AG09309 (cell line): Measurements from ENCODE around the gene CCR2.
"Not testable (repeated sequence)": the region's sequence is repeated elsewhere in the genome, so short reads cannot be mapped to it uniquely, and the experiment has no call there.

Source experiments
- DNase-seq: peaks from one replicate; pipeline ENCODE4 v3.0.0-alpha.2; 2010; ENCODE audit warnings: low read depth
- H3K4me3 ChIP-seq: 2 replicates; pipeline ENCODE4 v1.5.1; 2011; ENCODE audit warnings: mild to moderate bottlenecking, low read depth, low read length, moderate library complexity; ENCODE audit not compliant: control insufficient read depth
- TF ChIP-seq, protein P1 (sequence below): IDR thresholded peaks from 2 replicates; pipeline ENCODE4 v1.5.1; 2011; ENCODE audit warnings: mild to moderate bottlenecking, low read depth, low read length, inconsistent platforms; ENCODE audit not compliant: insufficient read depth, control insufficient read depth; ENCODE audit errors: missing control alignments

CCR2 gene

DNA sequence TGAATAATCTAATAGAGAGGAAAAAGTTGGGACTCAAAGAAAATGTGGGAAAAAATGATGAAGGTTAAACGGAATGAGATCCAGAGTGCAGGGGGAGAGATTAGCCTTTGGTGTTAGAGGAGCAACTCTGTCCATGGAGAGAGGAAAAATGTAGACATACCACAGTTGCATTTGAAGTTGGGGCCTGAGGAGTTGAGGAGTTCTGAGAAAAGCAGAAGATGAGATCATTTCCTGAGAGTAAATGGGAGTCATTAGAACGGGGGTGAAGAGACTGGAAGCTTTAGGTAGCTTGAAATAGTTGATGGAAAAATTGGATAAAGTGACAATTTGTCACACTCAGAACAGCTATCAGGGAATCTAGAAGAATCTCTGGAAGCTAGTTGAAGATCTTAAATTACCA is 45.6 kb downstream of the CCR2 start:
- no peak overlapping the region for H3K4me3 ChIP-seq
- DNase-seq, result no peak
- TF ChIP-seq, protein P1, sequence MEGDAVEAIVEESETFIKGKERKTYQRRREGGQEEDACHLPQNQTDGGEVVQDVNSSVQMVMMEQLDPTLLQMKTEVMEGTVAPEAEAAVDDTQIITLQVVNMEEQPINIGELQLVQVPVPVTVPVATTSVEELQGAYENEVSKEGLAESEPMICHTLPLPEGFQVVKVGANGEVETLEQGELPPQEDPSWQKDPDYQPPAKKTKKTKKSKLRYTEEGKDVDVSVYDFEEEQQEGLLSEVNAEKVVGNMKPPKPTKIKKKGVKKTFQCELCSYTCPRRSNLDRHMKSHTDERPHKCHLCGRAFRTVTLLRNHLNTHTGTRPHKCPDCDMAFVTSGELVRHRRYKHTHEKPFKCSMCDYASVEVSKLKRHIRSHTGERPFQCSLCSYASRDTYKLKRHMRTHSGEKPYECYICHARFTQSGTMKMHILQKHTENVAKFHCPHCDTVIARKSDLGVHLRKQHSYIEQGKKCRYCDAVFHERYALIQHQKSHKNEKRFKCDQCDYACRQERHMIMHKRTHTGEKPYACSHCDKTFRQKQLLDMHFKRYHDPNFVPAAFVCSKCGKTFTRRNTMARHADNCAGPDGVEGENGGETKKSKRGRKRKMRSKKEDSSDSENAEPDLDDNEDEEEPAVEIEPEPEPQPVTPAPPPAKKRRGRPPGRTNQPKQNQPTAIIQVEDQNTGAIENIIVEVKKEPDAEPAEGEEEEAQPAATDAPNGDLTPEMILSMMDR, result no peak

DNA sequence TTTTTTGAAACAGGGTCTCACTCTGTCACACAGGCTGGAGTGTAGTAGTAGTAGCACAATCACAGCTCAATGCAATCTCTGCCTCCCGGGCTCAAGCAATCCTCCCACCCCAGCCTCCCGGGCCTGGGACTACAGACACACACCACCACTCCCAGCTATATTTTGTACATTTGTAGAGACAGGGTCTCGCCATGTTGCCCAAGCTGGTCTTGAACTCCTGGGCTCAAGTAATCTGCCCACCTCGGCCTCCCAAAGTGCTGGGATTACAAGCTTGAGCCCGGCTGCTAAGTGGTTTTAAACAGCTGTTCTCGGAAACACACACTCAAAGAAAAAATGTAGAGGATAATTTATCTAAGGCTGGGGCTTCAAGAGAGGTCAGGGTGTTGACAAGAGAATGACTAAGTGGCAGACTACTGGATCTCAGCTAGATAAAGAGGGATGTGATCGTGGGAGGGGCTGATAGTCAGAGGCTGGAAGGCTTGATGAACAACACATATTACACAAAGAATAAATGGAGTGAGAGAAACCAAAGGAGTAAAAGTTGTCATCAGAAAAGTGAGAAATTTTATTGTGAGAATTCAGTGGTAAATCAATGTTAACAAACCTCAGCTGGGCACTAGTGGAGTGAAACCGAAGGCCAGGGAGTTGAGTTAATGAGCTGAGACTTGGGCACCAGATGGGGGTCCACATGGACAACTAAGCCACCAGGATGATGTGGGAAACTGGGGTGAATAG is 46.3 kb downstream of the CCR2 start:
- H3K4me3 ChIP-seq, result no peak overlapping the region
- TF ChIP-seq, protein P1, result no peak
- no peak for DNase-seq

DNA sequence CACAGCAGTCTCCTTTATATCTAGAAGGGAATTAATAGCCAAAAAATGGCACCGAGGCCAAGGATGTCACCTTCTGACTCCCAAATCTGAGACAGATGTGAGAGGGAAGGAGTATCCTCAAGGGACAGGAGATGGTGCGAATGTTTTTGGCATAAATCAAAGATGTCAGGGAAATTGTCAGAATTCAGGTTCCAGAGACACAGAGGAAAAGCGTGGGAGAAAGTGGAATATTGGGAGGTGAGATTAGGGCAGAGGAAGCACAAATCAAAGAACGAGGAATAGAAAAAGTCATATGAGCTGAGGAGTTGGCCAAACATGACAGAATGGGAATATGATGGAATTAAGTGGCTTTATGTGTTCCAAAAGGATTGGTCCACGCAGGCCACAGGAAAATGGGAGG is 46.9 kb downstream of the CCR2 start:
- TF ChIP-seq, protein P1, result no peak
- H3K4me3 ChIP-seq, result no peak overlapping the region
- DNase-seq, result no peak

DNA sequence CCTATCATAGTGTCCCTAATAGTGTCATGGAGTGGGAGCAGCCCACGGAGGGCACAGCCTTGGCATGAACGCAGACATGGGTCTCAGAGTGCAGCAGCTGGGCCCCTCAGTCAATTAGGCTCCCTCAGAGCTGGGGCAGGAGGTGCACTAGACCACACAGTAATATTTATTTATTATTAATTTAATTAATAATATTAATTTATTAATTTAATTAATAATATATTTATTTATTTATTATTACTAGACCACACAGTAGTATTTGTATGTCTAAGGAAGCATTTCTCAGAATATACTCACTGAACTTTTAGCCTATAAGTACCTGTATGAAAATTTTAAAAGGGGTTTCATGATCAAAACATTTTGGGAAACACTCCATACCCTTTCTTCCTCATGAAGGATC is 47.7 kb downstream of the CCR2 start:
- no peak overlapping the region for H3K4me3 ChIP-seq
- TF ChIP-seq, protein P1, result no peak
- no peak for DNase-seq

DNA sequence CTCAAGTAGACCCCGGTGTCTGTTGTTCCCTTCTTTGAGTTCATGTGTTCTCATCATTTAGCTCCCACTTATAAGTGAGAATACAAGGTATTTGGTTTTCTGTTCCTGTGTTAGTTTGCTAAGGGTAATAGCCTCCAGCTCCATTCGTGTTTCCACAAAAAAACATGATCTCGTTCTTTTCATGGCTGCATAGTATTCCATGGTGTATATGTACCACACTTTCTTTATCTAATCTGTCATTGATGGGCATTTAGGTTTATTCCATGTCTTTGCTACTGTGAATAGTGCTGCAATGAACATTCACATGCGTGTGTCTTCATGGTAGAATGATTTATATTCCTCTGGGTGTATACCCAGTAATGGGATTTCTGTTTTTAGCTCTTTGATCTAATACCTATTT is 49.0 kb downstream of the CCR2 start:
- DNase-seq, result not testable (repeated sequence)

DNA sequence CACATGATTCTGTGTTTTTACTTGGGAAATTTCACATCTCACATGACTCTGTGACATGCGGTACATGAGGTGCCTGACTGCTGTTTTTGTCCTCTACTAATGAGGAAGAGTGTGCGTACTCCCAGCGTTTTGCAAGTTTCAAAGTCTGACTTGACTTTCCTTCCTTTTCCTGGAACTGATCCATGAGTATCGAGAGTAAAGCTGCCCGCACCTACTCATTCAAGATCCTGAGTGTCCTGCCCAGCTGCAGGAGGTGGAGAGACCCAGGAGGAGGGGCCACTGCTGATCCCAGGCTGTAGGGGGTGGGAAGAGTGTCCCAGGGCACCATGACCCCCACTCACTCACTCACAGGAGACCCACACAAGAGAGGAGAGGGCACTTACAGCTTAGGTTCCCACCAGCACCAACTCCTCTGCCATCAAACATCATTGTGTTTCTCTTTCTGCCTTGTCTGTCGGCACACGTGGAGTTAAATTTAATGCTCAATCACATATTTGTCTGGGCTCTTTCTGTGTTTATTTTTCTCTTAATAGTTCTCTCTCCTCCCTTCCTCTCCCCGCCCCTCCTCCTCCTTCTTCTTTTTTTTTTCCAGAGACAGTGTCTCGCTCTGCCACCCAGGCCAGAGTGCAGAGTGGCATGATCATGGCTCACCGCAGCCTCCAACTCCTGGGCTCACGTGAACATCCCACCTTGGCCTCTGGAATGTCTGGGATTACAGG is 51.5 kb downstream of the CCR2 start:
- H3K4me3 ChIP-seq, result no peak overlapping the region
- TF ChIP-seq, protein P1, result no peak
- DNase-seq, result no peak

More for the DNA sequence above, 49.0 kb downstream of the CCR2 start:
- H3K4me3 ChIP-seq, result not testable (repeated sequence)

DNA sequence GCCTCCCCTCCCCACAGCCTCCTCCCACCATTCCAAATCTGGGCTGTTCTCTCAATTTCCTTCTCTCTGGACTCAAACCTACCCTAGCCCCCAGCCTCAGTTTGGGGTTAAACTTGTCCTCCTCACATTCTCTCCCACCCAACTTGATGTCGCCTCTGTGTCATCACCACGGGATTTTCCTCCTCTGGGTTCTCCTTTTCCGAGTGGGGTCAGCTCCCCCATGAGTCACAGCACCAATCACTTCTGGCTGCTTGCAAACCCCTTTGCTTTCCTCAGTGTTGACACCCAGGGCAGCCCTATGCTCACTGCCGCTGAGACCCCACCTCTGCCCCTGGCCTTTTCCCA is 52.5 kb downstream of the CCR2 start:
- H3K4me3 ChIP-seq, result no peak overlapping the region
- no peak for DNase-seq
- TF ChIP-seq, protein P1, result no peak
